SK-N-SH (cell line): ENCODE measurements around the gene GNB1L. TPM values are rescaled to one million over a fixed set of nuclear protein-coding genes. Genes with fewer than 3 reads are reported as not detected.

Experiments
- CTCF ChIA-PET: fragments of 300-600, 350-600 bp; formaldehyde crosslinking; extraction: SDS; loops from one replicate; lab custom pipeline; 2021; lab: Yijun Ruan, JAX
- POLR2A ChIA-PET: fragments of 350-600 bp; sonication (Branson Sonifier 250); formaldehyde crosslinking; extraction: SDS; loops from one replicate; lab custom pipeline; 2020; ENCODE audit warnings: antibody characterized with exemption, inconsistent platforms; lab: Yijun Ruan, JAX
- DNase-seq: peaks from one replicate; pipeline ENCODE4 v3.0.0; 2012
- H2AFZ ChIP-seq: fragments of 200-600 bp; sonication (generic); 2 replicates; pipeline ENCODE4 v1.8.1; 2016; ENCODE audit warnings: antibody characterized with exemption, mild to moderate bottlenecking, low read depth
- H3F3A ChIP-seq: fragments of 200-600 bp; sonication (generic); replicated peaks from 2 replicates; pipeline ENCODE3; 2016; ENCODE audit warnings: antibody characterized with exemption, mild to moderate bottlenecking; ENCODE audit not compliant: insufficient read depth
- H3K27ac ChIP-seq, 2 experiments: fragments of 200-500 bp in 1 of 2; fragments of 200-600 bp in 1 of 2; sonication (Bioruptor generic) in 1 of 2; sonication (generic), shearing (Covaris generic) in 1 of 2; 2 replicates each; pipeline versions ENCODE4 v1.5.1 to v1.6.1; 2014 to 2016; ENCODE audit warnings: low read depth in 2 of 2, inconsistent platforms in 1 of 2, low read length in 1 of 2, mild to moderate bottlenecking in 1 of 2, mixed read lengths in 1 of 2
- H3K27me3 ChIP-seq: fragments of 200-600 bp; sonication (generic), shearing (Covaris generic); 2 replicates; pipeline ENCODE4 v1.6.1; 2016; ENCODE audit warnings: mixed run types; ENCODE audit not compliant: insufficient read depth
- H3K36me3 ChIP-seq, 2 experiments: fragments of 200-500 bp in 1 of 2; fragments of 200-600 bp in 1 of 2; sonication (Bioruptor generic) in 1 of 2; sonication (generic) in 1 of 2; replicated peaks in 1 of 2; 2 replicates each; pipeline versions ENCODE3 to v1.5.1; 2014 to 2016; ENCODE audit warnings: low read length in 1 of 2, mild to moderate bottlenecking in 1 of 2; ENCODE audit not compliant: insufficient read depth in 2 of 2, control insufficient read depth in 1 of 2
- H3K4me1 ChIP-seq, 2 experiments: fragments of 200-500 bp in 1 of 2; fragments of 200-600 bp in 1 of 2; sonication (Bioruptor generic) in 1 of 2; sonication (generic), shearing (Covaris generic) in 1 of 2; 2 replicates each; pipeline versions ENCODE4 v1.5.1 to v1.6.1; 2014 to 2016; ENCODE audit warnings: low read depth in 1 of 2, low read length in 1 of 2, mixed run types in 1 of 2; ENCODE audit not compliant: insufficient read depth in 2 of 2, control insufficient read depth in 1 of 2
- H3K4me2 ChIP-seq: fragments of 200-600 bp; sonication (generic), shearing (Covaris generic); 2 replicates; pipeline ENCODE4 v1.6.1; 2017; ENCODE audit warnings: mixed run types
- H3K4me3 ChIP-seq, 2 experiments: fragments of 200-500 bp in 1 of 2; fragments of 200-600 bp in 1 of 2; sonication (Bioruptor generic) in 1 of 2; sonication (generic), shearing (Covaris generic) in 1 of 2; 2 replicates each; pipeline versions ENCODE4 v1.5.1 to v1.8.1; 2014 to 2016; ENCODE audit warnings: low read depth in 2 of 2, inconsistent platforms in 1 of 2, low read length in 1 of 2, mild to moderate bottlenecking in 1 of 2, mixed read lengths in 1 of 2, moderate library complexity in 1 of 2
- H3K79me2 ChIP-seq: fragments of 200-600 bp; sonication (generic); 2 replicates; pipeline ENCODE4 v1.8.1; 2017; ENCODE audit warnings: mild to moderate bottlenecking; ENCODE audit not compliant: insufficient read depth
- H3K9ac ChIP-seq: fragments of 200-600 bp; sonication (generic); 2 replicates; pipeline ENCODE4 v1.6.1; 2017; ENCODE audit warnings: mixed run types
- H3K9me2 ChIP-seq: fragments of 200-600 bp; sonication (generic); 2 replicates; pipeline ENCODE4 v1.6.1; 2017; ENCODE audit warnings: mixed run types
- H3K9me3 ChIP-seq: fragments of 200-600 bp; sonication (generic); 2 replicates; pipeline ENCODE4 v1.6.1; 2017; ENCODE audit warnings: mixed run types, mild to moderate bottlenecking, moderate library complexity
- H4K20me1 ChIP-seq: fragments of 200-600 bp; sonication (generic); 2 replicates; pipeline ENCODE4 v1.6.1; 2017; ENCODE audit warnings: mild to moderate bottlenecking, mixed run types; ENCODE audit not compliant: insufficient read depth
- CHD2 ChIP-seq: fragments of 150-350 bp; IDR thresholded peaks from 2 replicates; pipeline ENCODE4 v1.6.1; 2018; ENCODE audit warnings: low read length; ENCODE audit not compliant: partially characterized antibody
- ELF1 ChIP-seq: IDR thresholded peaks from 2 replicates; pipeline ENCODE4 v1.4.0; 2012
- EP300 ChIP-seq, 2 experiments: IDR thresholded peaks; 2 replicates each; pipeline versions ENCODE4 v1.4.0 to v1.6.1; 2012; ENCODE audit warnings: borderline replicate concordance in 1 of 2, low read depth in 1 of 2, low read length in 1 of 2
- FOSL2 ChIP-seq: IDR thresholded peaks from 2 replicates; pipeline ENCODE4 v1.4.0; 2012; ENCODE audit warnings: low read depth, mild to moderate bottlenecking, moderate library complexity, borderline replicate concordance
- FOXJ3 ChIP-seq: sonication (generic); formaldehyde crosslinking; IDR thresholded peaks from 2 replicates; pipeline ENCODE4 v1.5.1; 2020; ENCODE audit warnings: mild to moderate bottlenecking, missing genetic modification reagents
- GABPA ChIP-seq: IDR thresholded peaks from 2 replicates; pipeline ENCODE4 v1.4.0; 2012; ENCODE audit warnings: low read depth, mild to moderate bottlenecking
- GATA2 ChIP-seq: sonication (generic); formaldehyde crosslinking; IDR thresholded peaks from 2 replicates; pipeline ENCODE4 v1.5.0; 2020; ENCODE audit warnings: mild to moderate bottlenecking, missing genetic modification reagents
- MAX ChIP-seq: IDR thresholded peaks from 2 replicates; pipeline ENCODE4 v1.4.0; 2012; ENCODE audit warnings: low read depth
- MXI1 ChIP-seq: IDR thresholded peaks from 2 replicates; pipeline ENCODE4 v1.6.1; 2012; ENCODE audit warnings: mild to moderate bottlenecking, low read depth, low read length, improper control_type of control experiment
- NFIC ChIP-seq: IDR thresholded peaks from 2 replicates; pipeline ENCODE4 v1.4.0; 2012; ENCODE audit warnings: borderline replicate concordance
- NRF1 ChIP-seq: IDR thresholded peaks from 2 replicates; pipeline ENCODE4 v1.6.1; 2012; ENCODE audit warnings: low read depth, mild to moderate bottlenecking, low read length
- POLR2AphosphoS5 ChIP-seq: IDR thresholded peaks from 2 replicates; pipeline ENCODE4 v1.6.1; 2012; ENCODE audit warnings: low read depth, low read length
- RAD21 ChIP-seq: IDR thresholded peaks from 2 replicates; pipeline ENCODE4 v1.6.1; 2012; ENCODE audit warnings: mild to moderate bottlenecking, low read length
- REST ChIP-seq: IDR thresholded peaks from 2 replicates; pipeline ENCODE4 v1.6.1; 2012; ENCODE audit warnings: mild to moderate bottlenecking, low read depth, low read length, moderate library complexity
- RXRA ChIP-seq: IDR thresholded peaks from 2 replicates; pipeline ENCODE4 v1.4.0; 2012; ENCODE audit warnings: low read depth, mild to moderate bottlenecking, borderline replicate concordance
- SIN3A ChIP-seq: IDR thresholded peaks from 2 replicates; pipeline ENCODE4 v1.6.1; 2012; ENCODE audit warnings: low read depth, mild to moderate bottlenecking, low read length, moderate library complexity, borderline replicate concordance
- TCF12 ChIP-seq: IDR thresholded peaks from 2 replicates; pipeline ENCODE4 v1.4.0; 2012
- USF1 ChIP-seq: IDR thresholded peaks from 2 replicates; pipeline ENCODE4 v1.4.0; 2012; ENCODE audit warnings: low read depth, borderline replicate concordance
- YY1 ChIP-seq: IDR thresholded peaks from 2 replicates; pipeline ENCODE4 v1.4.0; 2012; ENCODE audit warnings: low read depth, mild to moderate bottlenecking
- ZBTB33 ChIP-seq: IDR thresholded peaks from 2 replicates; pipeline ENCODE4 v1.4.0; 2012; ENCODE audit warnings: low read depth, borderline replicate concordance
- WGBS: methylation state at CpG from one replicate; pipeline ENCODE4 v1.1.6; 2017; ENCODE audit warnings: low lambda C conversion rate; 5-methylcytosine and 5-hydroxymethylcytosine counted together
- polyA plus RNA-seq, 3 experiments: library from polyadenylated mRNA; depleted of rRNA; stranded (reverse); fragments of >200 nt; gene quantifications; 2 replicates each; pipeline ENCODE4 v1.2.3, GENCODE V29; 2012
- TF ChIP-seq, protein P1 (sequence below): fragments of 150-350 bp; IDR thresholded peaks from 2 replicates; pipeline ENCODE4 v1.6.1; 2016; ENCODE audit warnings: mild to moderate bottlenecking, low read depth, low read length

Gene GNB1L
- polyA plus RNA-seq, 1 of the 3 experiments (the other 2 are of a cell fraction): 5.9 TPM

GRCh38 chr22:19741053-19741452 lies 113.6 kb downstream of the GNB1L start:
- no peak overlapping the region for H3K4me2 ChIP-seq
- no peak overlapping the region for H3K27ac ChIP-seq
- ChIA-PET POLR2A (no interaction called here), CTCF (interaction anchor here (1.5 to 5.1 kb wide), 4 partner anchors 10 to 206 kb away, joined by 3 to 49 read pairs (median 7); no protein-coding TSS in a partner anchor)
- H3K9me2 ChIP-seq: no peaks in the 10 kb centered on the region
- no peaks in the 10 kb centered on the region for H3F3A ChIP-seq
- WGBS: 89% methylated on average over 7 of the region's 7 CpGs
- no peak for DNase-seq
- H4K20me1 ChIP-seq: no peaks in the 10 kb centered on the region
- peaks cover 0 to 17% of the 10 kb centered on the region in 2 experiments; a peak in 1 of 4 replicates for H3K4me1 ChIP-seq
- H3K27me3 ChIP-seq: no peaks in the 10 kb centered on the region
- H3K4me3 ChIP-seq: no peak overlapping the region
- TF ChIP-seq NFIC (no peak), TCF12 (no peak), ZBTB33 (no peak), REST (no peak), MXI1 (no peak), EP300 (IDR thresholded peaks at IDR 0.05; ENCODE audit: borderline replicate concordance in 1 of 2, low read depth in 1 of 2, low read length in 1 of 2) (no peak), RAD21 (no peak), RXRA (no peak), FOXJ3 (CRISPR knock-in tag) (no peak), ELF1 (no peak), CHD2 (no peak), NRF1 (no peak), SIN3A (no peak)
- H3K36me3 ChIP-seq: no peaks in the 10 kb centered on the region
- H3K79me2 ChIP-seq: no peaks in the 10 kb centered on the region
- no peaks in the 10 kb centered on the region for H3K9me3 ChIP-seq
- H3K9ac ChIP-seq: no peak overlapping the region
- no peak overlapping the region for H2AFZ ChIP-seq

- no peak overlapping the region for H3K4me2 ChIP-seq
- no peaks in the 10 kb centered on the region for H3F3A ChIP-seq
- POLR2A ChIA-PET: no interaction called here
- WGBS: 87% methylated on average over 3 of the region's 15 CpGs
- H3K9me2 ChIP-seq: no peaks in the 10 kb centered on the region
- no peaks in the 10 kb centered on the region for H3K79me2 ChIP-seq
- CTCF ChIA-PET: interaction anchor here (1.4 to 5.1 kb wide), 5 partner anchors 10 to 207 kb away, joined by 3 to 49 read pairs (median 5); no protein-coding TSS in a partner anchor
- H2AFZ ChIP-seq: no peak overlapping the region
- no peak overlapping the region for H3K4me3 ChIP-seq
- no peaks in the 10 kb centered on the region for H3K9me3 ChIP-seq
- H3K4me1 ChIP-seq: peaks cover 0 to 12% of the 10 kb centered on the region in 2 experiments; a peak in 1 of 4 replicates
- H3K27me3 ChIP-seq: no peaks in the 10 kb centered on the region
- H3K27ac ChIP-seq: no peak overlapping the region
- DNase-seq: no peak
- no peak overlapping the region for H3K9ac ChIP-seq
- H3K36me3 ChIP-seq: no peaks in the 10 kb centered on the region
- no peak for TF ChIP-seq RXRA
- no peak for TF ChIP-seq GABPA
- TF ChIP-seq NFIC: no peak
- no peak for TF ChIP-seq SIN3A
- TF ChIP-seq GATA2 (CRISPR knock-in tag): no peak
- no peak for TF ChIP-seq MAX
- no peak for TF ChIP-seq YY1
- TF ChIP-seq NRF1: no peak
- TF ChIP-seq EP300 (IDR thresholded peaks at IDR 0.05; ENCODE audit: borderline replicate concordance in 1 of 2, low read depth in 1 of 2, low read length in 1 of 2): no peak
- TF ChIP-seq FOXJ3 (CRISPR knock-in tag): no peak
- no peak for TF ChIP-seq POLR2AphosphoS5
- TF ChIP-seq, protein P1, sequence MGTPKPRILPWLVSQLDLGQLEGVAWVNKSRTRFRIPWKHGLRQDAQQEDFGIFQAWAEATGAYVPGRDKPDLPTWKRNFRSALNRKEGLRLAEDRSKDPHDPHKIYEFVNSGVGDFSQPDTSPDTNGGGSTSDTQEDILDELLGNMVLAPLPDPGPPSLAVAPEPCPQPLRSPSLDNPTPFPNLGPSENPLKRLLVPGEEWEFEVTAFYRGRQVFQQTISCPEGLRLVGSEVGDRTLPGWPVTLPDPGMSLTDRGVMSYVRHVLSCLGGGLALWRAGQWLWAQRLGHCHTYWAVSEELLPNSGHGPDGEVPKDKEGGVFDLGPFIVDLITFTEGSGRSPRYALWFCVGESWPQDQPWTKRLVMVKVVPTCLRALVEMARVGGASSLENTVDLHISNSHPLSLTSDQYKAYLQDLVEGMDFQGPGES: no peak
- TF ChIP-seq USF1: no peak
- TF ChIP-seq FOSL2: no peak
- H4K20me1 ChIP-seq: no peaks in the 10 kb centered on the region
Measured at GRCh38 chr22:19740586-19740985, 114.1 kb downstream of the GNB1L start.
